ENCODE measurements around the gene KLHL11. TPM values are rescaled to one million over a fixed set of nuclear protein-coding genes. Genes with fewer than 3 reads are reported as not detected.

KLHL11 gene
- total and polyA plus RNA-seq, 11 donors: 1.1 to 5.9 (median 3.4) TPM

- Histone ChIP-seq H3K36me3 (peaks cover 0 to 90% (median 82%) of the 10 kb centered on the region in 9 donors), H3K9me3 (no peaks in the 10 kb centered on the region), H3K27me3 (no peaks in the 10 kb centered on the region), H3K4me3 (no peak overlapping the region), H3K27ac (no peak overlapping the region), H3K4me1 (no peaks in the 10 kb centered on the region)
- intact Hi-C loops (cut with DNase I): no loop called here
- no peak for TF ChIP-seq POLR2A (IDR thresholded peaks at IDR 0.05)
- no peak for TF ChIP-seq CTCF (IDR thresholded peaks at IDR 0.05)
- ATAC-seq (no peak), DNase-seq (no peak)
- 96 to 99% (median 97%) methylated on average over 10 of the region's 10 CpGs for WGBS, 4 donors
These were observed 8.5 kb upstream of the KLHL11 start for GRCh38 chr17:41873559-41874292.

GRCh38 chr17:41871789-41872188 is 6.6 kb upstream of the KLHL11 start:
- no peaks in the 10 kb centered on the region for H3K4me1 ChIP-seq
- no peak for DNase-seq
- TF ChIP-seq CTCF (IDR thresholded peaks at IDR 0.05) (no peak), POLR2A (IDR thresholded peaks at IDR 0.05) (no peak)
- no peak overlapping the region for H3K27ac ChIP-seq
- H3K4me3 ChIP-seq: no peak overlapping the region
- H3K9me3 ChIP-seq: no peaks in the 10 kb centered on the region
- intact Hi-C loops (cut with DNase I): no loop called here
- ATAC-seq: no peak
- 93 to 98% (median 96%) methylated on average over 10 of the region's 10 CpGs for WGBS, 4 donors
- no peaks in the 10 kb centered on the region for H3K27me3 ChIP-seq
- peaks cover 0 to 89% (median 81%) of the 10 kb centered on the region in 9 donors for H3K36me3 ChIP-seq

- ATAC-seq: peak in 3 of 4 donors; percentile 36 to 67 (median 66)
- 61 to 74% (median 68%) methylated on average over 7 of the region's 7 CpGs for WGBS, 4 donors
- H3K36me3 ChIP-seq: peaks cover 0 to 87% (median 81%) of the 10 kb centered on the region in 9 donors
- no peaks in the 10 kb centered on the region for H3K9me3 ChIP-seq
- no peaks in the 10 kb centered on the region for H3K27me3 ChIP-seq
- no peak overlapping the region for H3K4me3 ChIP-seq
- intact Hi-C loops (cut with DNase I): no loop called here
- DNase-seq: peak in 1 of 5 donors; percentile 37
- H3K4me1 ChIP-seq: peaks cover 0 to under 1% (median 0%) of the 10 kb centered on the region in 12 donors
- no peak for TF ChIP-seq POLR2A (IDR thresholded peaks at IDR 0.05)
- no peak overlapping the region for H3K27ac ChIP-seq
These were observed 5.4 kb upstream of the KLHL11 start for GRCh38 chr17:41870627-41871026.

GRCh38 chr17:41870097-41870496 is 4.9 kb upstream of the KLHL11 start:
- ATAC-seq (no peak), DNase-seq (no peak)
- no peaks in the 10 kb centered on the region for H3K27me3 ChIP-seq
- H3K9me3 ChIP-seq: no peaks in the 10 kb centered on the region
- TF ChIP-seq CTCF (IDR thresholded peaks at IDR 0.05) (no peak), POLR2A (IDR thresholded peaks at IDR 0.05) (no peak)
- H3K36me3 ChIP-seq: peaks cover 0 to 87% (median 81%) of the 10 kb centered on the region in 9 donors
- intact Hi-C loops (cut with DNase I): no loop called here
- H3K27ac ChIP-seq: no peak overlapping the region
- H3K4me1 ChIP-seq: peaks cover 0 to 3% (median 0%) of the 10 kb centered on the region in 12 donors
- 85 to 88% (median 87%) methylated on average over 2 of the region's 2 CpGs for WGBS, 4 donors
- no peak overlapping the region for H3K4me3 ChIP-seq
